Activated CD8-positive, alpha-beta memory T cell treated with anti-CD3 and anti-CD28 coated beads, Interleukin-2, amount 50 U/mL, for 4 hours (primary cell): ENCODE measurements around the gene IRF5.

Experiments used
- DNase-seq: peaks from one replicate; pipeline ENCODE4 v3.0.0-alpha.2; 2020

Gene IRF5

DNA sequence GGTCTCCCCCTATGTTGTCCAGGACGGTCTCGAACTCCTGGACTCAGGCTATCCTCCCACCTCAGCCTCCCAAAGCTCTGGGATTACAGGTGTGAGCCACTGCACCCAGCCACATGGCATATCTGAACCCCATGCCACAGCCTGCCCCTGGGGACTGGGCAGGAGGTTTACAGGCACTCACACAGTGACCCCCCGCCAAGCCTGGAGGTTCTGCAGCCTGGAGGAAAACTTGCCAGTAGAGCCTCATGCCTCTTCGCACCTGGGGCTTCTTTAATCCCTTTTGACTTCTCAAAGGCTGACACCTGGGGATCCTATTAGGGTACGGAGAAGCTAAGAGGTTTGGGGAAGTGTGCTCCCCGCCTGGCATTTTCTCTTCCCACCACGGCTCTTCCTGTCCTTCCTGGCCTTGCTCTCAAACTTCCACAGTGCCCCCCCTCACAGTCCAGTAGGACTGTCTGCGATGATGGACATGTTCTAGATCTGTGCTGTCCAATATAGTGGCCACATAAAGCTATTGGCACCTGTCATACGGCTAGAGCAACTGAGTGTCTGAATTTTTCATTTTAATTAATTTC is 15.8 kb upstream of the IRF5 start:
- DNase-seq, result no peak

DNA sequence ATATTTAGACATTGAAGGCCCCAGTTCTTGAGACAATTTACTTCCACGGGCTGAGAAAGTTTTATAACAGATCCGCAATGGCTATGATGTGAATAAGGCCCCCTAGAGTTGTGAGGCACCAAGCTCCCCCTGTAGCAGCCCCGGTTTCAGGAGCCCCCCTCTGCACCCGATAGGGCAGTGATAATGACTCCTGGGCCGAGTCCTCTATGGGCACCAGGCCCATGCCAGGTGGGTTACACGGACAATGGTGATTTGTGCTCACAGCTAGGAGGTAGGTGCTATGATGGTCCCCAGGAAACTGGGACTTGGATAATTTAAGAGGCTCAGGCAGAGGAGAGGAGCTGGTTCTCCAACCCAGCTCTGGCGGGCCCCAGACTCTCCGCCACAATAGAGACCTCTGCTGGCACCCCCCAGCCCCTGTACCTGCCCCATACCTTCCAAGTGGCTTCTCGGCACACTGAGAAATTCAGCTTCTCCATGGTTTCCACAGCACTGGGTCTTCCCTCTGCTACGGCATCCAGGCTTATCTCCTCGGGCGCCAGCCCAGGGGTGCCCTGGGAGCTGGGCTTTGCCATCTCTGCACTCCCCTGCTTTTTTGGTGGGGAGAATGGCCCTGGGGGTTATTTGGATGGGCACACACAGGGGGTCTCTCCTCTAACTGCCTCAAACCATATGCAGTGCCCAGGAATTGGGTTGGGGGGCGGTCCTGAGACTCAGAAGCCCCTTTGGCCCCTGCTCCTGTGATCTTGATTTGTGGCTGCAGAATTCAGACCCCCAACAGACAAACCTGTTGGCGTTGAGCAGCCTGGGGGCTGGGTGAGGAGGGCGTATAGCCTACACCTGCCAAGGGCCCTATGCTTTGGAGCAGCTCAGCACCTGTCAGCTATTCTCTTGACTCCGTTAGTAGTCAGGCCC is 15.0 kb upstream of the IRF5 start:
- DNase-seq, result no peak

DNA sequence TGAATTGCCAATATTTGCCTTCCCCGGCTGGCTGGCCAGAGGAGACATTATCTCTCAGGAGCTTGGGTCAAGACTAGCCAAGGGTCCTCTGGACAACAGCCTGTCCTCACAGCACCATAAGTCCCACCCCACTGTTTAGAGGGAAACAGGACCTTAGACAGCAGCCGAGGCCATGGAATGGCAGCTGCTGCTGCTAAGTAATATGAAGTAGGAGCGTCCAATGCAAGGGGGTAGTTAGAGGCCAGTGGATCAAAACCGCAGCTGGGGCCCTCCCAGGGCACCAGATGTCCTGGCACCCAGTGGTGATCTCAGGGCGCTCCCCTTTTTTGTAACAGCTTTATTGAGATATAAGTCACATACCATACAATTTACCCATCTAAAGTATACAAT is 14.3 kb upstream of the IRF5 start:
- no peak for DNase-seq

DNA sequence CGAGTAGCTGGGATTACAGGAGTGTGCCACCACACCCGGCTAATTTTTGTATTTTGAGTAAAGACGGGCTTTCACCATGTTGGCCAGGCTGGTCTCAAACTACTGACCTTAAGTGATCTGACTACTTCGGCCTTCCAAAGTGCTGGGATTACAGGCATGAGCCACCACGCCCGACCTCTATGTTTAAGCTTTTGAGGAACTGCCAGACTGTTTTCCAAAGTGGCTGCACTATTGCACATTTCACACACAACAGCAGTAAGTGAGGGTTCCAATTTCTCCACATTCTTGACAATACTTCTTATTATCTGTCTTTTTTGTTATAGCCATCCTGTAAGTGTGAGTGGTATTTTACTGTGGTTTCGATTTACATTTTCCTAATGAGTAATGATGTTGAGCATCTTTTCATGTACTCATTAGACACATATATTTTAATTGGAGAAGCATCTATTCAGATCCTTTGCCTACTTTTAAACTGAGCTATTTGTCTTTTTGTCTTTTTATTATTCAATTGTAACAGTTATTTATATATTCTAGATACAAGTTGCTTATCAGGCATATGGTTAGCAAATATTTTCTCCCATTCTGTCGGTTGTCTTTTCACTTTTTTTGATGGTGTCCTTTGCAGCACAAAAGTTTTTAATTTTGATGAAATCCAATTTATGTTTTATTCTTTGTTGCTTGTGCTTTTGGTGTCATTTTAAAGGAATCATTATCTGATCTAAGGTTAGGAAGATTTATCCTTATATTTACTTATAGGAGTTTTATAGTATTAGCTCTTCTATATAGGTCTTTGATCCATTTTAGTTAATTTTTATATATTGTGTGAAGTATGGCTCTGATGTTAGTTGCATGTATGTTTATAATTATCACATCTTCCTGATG is 12.8 kb upstream of the IRF5 start:
- DNase-seq, result no peak

DNA sequence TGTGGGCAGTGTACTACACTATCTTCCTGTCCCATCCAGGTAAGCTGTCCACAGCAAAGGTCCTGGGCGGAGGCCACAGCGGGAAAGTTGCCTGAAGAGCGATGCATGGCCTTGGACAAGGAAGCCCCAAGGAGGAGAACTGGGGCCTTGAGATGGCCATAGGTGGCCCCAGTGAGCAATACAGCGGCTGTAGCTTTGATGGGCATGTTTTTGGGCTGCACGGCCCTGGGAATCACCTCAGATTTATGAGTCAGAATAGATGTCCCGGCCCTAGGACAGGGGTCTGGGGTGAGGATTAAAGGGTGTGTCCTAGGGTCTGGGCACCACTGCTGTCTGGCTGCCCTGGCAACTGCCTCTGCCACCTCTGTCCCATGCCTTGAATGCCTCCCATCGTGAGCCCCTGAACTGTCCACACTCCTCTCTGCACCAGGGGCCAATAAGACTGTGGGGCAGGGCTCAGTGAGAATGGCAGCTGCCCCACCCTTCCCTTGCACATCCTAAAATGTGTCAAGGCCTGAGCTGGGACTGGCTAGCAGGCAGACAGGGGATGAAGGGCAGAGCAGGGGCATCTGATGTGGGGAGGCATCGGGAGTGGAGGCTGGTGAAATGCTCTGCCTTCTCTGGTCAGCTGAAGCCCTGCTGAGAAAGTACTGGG is 9.4 kb upstream of the IRF5 start:
- no peak for DNase-seq

DNA sequence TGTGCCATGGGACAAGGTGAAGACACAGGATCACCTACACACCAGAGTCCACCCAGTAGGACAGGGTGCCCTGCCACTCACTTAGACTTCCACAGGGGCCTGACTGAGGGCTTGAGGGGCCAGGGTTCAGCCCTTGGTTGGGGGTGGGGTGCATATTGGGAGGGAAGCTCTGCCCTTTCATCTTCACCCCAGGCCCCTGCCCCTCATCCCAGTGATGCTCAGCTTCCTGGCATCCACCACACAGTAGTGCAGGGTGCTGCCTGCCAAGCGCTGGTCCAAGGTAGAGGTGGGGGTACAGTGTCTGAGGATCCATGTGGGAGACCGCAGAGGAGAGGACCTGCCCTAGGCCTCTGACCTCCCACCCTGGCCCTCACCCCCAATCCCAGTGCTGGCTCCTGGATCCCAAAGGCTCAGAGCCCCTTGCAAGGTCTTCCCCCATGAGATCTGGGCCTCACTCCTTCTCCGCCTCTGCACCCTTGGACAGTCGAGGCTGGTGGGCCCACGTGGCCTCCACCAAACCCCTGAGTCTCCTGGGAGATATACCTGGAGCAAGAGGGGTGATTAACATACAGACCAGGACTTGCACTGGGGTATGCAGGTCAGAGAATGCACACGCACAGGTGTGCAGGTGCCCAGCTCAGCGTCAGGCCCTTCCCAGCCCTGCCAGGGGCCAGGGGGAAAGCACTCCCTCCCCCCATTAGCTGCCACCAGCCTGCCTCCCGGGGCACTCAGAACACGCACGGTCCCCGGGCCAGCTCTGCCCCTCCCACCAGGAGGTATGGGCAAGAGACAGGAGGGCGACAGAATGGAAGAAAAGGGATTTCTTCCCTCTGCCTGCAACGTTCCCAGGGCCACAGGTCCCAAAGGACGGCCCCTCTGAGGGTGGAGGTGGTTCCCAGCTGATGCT is 8.6 kb upstream of the IRF5 start:
- no peak for DNase-seq

DNA sequence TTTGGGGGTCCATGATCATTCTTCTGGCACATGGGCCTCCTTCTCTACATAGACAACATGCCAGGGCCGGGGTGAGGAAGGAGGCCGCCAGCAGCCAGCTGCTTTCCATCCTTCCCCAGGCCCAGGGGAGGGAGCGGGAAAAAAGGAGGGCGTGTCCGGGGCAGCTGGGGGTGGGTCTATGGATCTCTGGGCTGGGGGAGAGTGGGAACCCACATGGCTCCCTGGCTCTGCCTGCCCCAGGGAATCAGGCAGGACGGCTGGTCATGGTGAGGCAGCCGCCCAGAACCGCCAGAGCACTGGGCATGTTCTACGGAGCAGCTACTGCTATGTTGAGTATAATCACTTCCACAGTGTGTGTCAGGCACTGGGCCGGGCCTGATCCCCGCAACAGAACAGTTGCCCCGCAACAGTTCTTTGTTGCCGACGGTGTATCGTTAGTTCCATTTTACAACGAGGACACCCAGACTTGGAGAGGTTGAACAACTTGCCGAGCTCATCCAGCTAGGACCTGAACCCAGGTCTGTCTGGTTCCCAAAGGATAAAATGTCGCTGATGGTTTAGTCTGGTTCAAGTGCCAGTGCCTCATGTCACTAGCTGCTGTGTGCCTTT is 6.4 kb upstream of the IRF5 start:
- DNase-seq, result no peak

DNA sequence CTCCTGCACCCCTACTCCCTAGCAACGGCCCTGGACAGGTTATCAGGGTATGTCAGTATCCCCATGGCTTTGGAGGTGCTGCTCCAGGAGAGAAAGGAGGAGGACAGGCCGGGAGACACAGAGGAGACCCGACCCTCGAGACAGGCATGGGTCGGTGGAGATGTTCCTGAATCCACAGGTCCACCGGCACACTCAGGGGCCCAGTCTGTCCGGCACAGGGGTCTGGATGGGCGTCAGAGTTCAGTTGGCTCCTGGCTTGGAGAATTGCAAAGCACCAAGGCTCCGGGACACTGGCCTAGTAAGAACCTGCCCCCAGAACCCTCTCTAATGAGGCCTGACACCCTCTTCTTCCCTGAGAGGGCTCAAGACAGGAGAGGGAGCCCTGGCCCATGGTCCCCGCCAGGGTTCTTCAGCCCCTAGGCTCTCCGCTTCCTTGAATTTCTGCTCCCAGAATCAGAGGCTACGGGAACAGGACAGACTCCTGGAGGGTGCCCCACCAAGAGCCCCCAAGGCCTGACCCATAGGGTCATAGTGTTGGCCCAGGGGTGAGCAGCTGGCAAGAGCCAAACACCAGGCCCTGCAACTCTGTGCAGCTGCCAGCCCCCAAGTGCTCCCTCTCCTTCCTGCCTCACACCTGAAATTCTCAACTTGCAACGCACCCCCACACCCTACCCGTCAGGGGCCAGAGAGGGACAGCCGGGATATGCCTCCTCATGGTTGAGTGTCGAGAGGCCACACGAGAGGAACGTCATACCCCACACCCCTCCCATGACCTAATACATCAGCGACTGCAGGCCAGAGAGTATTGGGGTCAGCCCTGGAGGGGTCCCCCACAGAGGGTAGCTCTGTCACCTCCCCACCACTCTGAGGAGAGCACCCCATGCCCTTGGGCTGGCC is 5.5 kb upstream of the IRF5 start:
- DNase-seq, result no peak

DNA sequence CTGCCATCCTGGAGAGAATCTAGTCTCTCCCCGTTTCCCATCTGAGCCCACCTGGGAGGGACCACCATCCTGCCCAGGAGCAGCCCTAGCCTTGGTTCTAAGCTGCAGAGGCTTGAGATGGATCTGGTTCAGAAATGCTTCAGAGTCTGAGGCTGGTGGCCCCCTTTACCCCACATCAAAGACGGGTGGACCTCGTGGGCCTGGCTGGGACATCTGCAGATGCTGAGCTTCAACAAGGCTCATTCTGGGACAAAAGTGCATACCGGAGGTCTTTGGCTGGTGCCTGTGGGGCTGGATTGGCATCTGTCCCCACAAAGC is 4.9 kb upstream of the IRF5 start:
- DNase-seq, result no peak

DNA sequence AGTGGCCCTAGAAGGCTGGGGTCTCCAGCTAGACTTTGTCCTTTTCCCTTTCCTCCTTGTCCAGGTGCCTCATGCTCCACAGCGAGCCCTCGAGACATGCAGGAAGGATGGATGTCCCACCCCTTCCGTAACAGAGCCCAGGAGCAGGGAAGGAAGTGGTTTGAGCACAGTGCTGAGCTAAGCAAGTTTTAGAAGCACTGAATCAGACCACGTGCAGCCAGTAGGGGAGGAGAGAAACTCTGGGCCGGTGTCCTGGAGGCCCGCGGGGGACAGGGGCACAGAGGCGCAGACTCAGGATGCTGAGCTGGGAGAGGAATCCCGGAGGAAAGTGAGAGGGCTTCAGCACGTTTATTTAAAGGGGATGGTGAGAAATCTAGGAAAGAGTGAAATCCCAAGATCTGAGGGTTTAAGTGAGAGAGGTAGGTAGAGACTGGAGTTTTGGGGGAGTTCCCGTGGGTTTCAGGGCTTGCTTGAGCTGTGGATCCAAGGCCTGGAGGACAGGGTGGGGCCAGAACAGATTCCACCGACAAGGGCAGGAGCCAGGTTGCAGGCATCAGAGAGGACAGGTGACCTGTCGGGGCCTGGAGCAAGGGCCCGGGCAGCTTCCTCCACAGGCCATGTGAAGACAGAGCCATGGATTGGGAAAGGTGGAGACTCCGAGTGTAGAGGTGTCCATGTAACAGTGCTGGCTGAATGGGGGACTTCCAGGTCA is 4.4 kb upstream of the IRF5 start:
- no peak for DNase-seq

DNA sequence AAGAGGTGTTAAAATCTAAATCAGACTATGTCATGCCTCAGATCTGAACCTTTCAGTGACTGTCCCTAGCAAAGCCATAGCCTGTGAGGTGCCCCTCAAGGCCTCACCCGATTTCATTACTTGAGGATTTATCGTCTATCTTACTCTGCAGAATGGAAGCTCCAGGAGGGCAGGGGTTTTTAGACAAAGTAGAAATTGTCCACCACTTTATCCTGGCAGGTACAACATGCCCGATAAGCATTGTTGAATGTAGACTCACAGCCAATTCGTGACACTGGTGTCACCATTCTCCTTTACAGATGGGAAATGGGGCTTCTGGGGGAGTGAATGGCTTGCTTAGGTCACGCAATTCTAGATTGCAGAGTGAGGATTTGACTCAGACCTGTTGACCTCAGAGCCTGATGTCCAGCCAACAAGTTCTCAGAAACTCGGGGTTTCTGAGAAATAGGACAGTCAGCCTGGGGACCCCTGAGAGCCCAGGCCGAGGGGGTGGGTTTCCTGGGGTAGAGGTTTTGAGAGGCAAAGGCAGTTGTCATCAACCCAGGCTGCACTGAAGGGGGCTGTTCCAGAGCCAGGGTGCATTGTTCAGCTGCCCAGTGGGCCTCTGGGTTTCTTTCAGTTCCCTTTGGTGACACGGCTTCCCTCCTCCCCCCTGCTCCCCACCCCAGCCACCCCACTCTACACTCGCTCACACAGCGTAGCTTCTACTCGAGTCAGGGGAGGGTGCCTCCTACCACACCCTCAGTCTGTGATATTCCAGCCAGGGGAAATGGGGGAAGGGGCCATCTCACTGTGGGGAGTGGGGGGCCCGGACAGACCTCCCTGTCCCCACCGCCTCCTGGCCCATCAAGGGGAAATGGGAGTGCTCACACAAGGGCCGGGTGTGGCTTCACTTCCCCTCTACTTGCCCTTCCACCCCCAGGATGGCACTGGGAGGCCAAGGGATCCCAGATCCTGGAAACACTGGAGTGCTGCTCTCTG is 3.1 kb upstream of the IRF5 start:
- no peak for DNase-seq

DNA sequence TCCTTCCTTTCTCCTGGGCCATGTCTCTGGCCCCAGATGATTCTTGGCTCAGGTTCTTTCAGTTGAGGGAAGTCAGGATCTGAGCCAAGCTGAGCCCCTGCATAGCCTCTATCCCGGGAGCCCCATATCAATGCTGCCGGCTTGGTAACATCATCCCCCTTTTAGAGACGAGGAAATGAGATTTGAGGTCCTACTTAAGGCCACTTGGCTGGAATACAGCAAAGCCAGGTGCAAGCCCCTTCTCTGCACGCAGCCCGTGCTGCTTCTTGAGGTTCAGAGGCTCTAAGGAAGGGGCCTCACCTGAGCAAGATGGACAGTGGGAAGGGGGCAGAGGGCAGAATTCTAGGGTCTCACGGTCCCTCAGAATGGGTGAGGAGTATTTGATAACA is 2.4 kb upstream of the IRF5 start:
- DNase-seq, result no peak

DNA sequence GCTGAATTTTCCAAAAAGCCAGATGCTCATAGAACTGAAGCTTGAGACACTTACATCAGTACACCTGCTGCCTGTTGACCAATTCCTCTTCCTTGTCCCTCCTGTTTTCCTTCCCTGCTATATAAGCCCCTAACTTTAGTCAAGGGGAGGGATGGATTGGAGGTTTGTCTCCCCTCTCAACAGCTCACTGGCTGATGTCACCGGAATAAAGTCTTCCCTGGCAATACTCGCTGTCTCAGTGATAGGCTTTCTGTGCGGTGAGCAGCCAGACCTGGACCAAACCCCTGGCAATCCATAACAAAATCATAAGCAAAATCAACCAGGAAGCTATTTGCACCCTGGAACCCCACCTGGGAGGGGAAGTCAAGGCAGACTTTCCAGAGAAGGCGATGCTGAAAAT is 929 bp upstream of the IRF5 start:
- no peak for DNase-seq

DNA sequence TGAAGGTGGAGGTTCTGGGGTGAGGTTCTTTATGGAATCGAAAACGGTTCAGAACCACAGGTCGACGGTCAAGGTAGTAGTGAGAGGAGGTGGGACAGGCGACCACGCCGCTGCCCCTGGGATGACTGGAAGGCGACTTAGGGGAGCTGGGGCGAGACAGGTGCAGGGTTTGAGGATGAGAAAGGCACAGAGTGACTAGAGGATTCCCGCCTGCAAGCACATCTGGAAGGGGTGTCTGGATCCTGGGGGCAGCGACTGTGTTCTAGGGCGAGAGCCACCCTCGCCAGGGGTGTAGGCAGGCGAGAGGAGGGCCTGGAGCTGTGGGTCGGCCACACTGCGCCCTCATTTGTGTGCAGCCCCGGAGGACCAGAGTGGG is 468 bp upstream of the IRF5 start:
- DNase-seq, result no peak

DNA sequence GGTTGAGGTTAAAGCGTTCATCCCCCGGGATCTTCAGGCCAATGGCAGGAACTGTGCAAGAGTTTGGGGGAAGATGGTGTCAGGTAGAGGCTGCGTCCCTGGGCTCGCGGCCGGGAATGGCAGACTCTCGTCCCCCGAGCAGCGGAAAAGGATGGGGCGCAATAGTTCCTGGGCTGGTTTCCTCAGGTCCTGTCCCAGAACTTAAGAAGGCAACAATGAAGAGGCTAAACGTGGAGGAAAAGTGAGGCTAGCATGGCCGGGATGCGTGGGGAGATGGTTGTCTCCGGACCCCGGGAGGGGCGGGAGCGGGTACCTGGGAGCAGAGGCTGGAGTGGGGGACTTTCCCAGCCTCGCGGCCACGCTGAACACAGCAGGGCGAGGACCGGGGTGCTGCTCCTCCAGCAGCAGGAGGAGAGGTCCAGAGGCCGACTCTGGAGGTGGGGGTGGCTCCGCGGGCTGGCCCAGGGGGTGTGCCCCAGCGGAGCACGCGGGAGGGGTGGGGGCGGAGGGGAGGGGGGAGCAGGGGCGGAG is 882 bp downstream of the IRF5 start:
- DNase-seq, result no peak

DNA sequence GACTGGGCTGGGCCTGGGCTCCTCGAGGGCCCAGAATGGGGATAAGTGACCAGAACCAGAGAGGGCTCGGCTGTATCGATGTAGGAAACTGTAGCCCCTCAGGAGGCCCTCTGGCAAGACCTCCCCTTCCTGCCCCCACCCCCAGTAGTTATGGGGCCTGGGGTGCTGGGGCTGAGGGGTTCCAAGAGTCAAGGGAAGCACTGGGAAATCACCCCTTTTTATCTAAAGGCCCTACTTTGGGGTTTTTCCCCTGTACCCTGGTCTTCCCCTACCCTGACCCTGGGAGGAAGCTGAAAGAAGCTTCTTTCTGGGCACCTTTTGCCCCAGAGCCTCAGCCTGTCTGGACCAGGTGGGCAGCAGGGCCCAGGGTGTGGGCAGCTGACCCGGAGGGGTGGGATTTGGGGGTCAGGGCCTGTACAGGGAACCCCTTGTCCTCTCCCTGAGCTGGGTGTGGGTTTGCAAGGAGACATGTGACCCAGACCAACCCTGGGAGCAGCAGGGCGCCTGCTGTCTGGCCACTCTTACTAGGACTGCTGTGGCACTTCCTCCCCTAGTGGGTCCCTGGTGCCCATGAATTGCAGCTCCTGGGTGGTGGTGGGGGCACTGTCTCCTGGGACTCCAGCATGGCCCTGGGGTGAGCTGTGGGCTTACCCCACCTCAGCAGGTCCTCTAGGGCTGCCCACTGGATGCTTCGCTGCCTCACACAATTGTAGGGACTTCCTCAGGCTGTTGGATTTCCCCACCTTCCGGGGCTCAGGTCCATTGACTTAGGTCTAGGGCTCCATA is 1.5 kb downstream of the IRF5 start:
- DNase-seq, result no peak

DNA sequence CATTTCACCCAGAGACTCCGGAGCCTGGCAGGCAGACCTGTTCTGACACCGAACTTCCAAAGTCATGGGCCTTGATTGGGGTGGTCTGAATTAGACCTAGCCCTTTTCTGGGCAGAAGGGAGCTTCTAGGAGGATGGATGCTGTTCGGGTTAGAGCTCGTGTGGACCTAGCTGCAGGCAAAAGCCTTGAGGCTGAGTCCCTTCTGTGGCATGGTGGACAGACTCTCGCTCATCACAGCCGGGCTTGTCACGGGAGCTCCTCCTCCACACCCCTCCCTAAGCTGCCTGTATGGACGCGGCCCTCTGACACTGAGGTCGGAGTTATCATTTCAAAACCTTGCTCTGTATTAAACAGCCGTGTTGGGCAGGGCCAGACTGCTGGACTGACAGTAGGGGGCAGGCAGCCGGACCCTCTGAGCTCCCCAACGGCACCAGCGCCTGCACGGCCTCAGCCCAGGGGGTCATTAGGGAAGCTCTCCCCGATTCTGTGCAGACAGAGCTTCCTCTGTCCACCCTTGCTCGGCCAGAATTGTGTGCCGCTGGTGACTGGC is 2.2 kb downstream of the IRF5 start:
- DNase-seq, result no peak
